Fibroblast of skin of left biceps (primary cell): ENCODE results near the gene HCK.
A peak's percentile ranks its signal among the peaks of the same experiment; 100 is the strongest.
"Not testable (repeated sequence)": the region's sequence is repeated elsewhere in the genome, so short reads cannot be mapped to it uniquely, and the experiment has no call there.

Experiments used
- DNase-seq, 2 experiments: peaks; one replicate each; pipeline ENCODE4 v3.0.0-alpha.2; 2013; ENCODE audit warnings: low read depth in 2 of 2

HCK gene

GRCh38 chr20:32028647-32029372 lies 23.2 kb upstream of the HCK start:
- no peak for DNase-seq

GRCh38 chr20:32029561-32029960 lies 22.5 kb upstream of the HCK start:
- DNase-seq: no peak

GRCh38 chr20:32031007-32031958 lies 20.8 kb upstream of the HCK start:
- peak; percentile 29 to 38 for DNase-seq

- no peak for DNase-seq
These were observed 18.7 kb upstream of the HCK start for GRCh38 chr20:32033316-32033715.

GRCh38 chr20:32033721-32034120 lies 18.3 kb upstream of the HCK start:
- DNase-seq: not testable (repeated sequence)

- no peak for DNase-seq
These were observed 17.2 kb upstream of the HCK start for GRCh38 chr20:32034581-32035425.

- no peak for DNase-seq
These were observed 16.6 kb upstream of the HCK start for GRCh38 chr20:32035426-32035779.

- no peak for DNase-seq
These were observed 15.8 kb upstream of the HCK start for GRCh38 chr20:32036252-32036651.

- peak; percentile 21 to 25 for DNase-seq
These were observed 15.1 kb upstream of the HCK start for GRCh38 chr20:32036716-32037485.

GRCh38 chr20:32037929-32038328 lies 14.1 kb upstream of the HCK start:
- DNase-seq: peak in 1 of 2 experiments; percentile 26

GRCh38 chr20:32040142-32040953 lies 11.7 kb upstream of the HCK start:
- DNase-seq: no peak

- DNase-seq: no peak
These were observed 6.0 kb upstream of the HCK start for GRCh38 chr20:32045999-32046398.

GRCh38 chr20:32050324-32050841 lies 1.7 kb upstream of the HCK start:
- no peak for DNase-seq

- no peak for DNase-seq
These were observed 1.0 kb upstream of the HCK start for GRCh38 chr20:32050851-32051556.

GRCh38 chr20:32051720-32052089 lies 337 bp upstream of the HCK start:
- no peak for DNase-seq

- DNase-seq: no peak
These were observed 828 bp downstream of the HCK start for GRCh38 chr20:32052778-32053362.

- DNase-seq: no peak
These were observed 1.6 kb downstream of the HCK start for GRCh38 chr20:32053648-32054047.

GRCh38 chr20:32056708-32057483 lies 4.9 kb downstream of the HCK start:
- no peak for DNase-seq
